Left renal pelvis (tissue), 4 donors: Measurements from ENCODE around the gene PIK3C2G. TPM values are rescaled to one million over a fixed set of nuclear protein-coding genes. Genes with fewer than 3 reads are reported as not detected.
A peak's percentile ranks its signal among the peaks of the same experiment; 100 is the strongest.

ENCODE experiments used
- DNase-seq, 4 donors: peaks; one replicate each; pipeline ENCODE4 v3.0.0-alpha.2; 2013; ENCODE audit warnings: low read depth in 4 of 4, low spot score in 3 of 4
- polyA plus RNA-seq, 4 donors: library from polyadenylated mRNA; unstranded; fragments of 120-200 nt; gene quantifications; one replicate each; pipeline ENCODE4 v1.2.1, GENCODE V29; 2013; ENCODE audit not compliant: insufficient read length in 4 of 4

The PIK3C2G gene
- polyA plus RNA-seq, 4 donors: 0.18 to 4.9 (median 4.0) TPM

- DNase-seq: no peak
These were observed 153.4 kb downstream of the PIK3C2G start for GRCh38 chr12:18414671-18415070.

DNA sequence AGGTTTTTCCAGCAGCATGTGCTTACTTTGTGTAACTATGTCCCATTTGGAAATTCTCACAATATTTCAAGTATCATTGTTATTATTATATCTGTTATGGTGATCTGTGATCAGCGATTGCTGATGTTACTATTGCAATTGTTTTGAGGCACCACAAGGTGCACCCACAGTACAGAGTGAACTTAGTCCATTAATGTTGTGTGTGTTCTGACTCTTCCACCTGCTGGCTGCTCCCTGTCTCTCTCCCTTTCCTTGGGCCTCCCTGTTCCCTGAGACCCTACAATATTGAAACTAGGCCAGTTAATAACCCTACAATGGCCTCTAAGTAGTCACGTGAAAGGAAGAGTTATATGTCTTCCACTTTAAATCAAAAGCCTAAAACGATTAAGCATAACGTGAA, 153.9 kb downstream of the PIK3C2G start:
- no peak for DNase-seq

DNA sequence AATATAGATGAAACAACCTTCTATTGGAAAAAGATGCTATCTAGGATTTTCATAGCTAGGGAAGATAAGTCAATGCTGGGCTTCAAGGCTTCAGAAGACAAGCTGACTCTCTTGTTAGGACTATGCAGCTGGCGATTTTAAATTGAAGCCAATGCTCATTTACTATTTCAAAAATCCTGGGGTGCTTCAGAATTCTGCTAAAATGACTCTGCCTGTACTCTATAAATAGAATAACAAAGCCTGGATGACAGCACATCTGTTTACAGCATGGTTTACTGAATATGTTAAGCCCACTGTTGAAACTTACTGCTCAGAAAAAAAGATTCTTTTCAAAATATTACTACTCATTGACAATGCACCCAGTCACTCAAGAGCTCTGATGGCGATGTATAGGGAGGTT, 155.1 kb downstream of the PIK3C2G start:
- DNase-seq: no peak

DNA sequence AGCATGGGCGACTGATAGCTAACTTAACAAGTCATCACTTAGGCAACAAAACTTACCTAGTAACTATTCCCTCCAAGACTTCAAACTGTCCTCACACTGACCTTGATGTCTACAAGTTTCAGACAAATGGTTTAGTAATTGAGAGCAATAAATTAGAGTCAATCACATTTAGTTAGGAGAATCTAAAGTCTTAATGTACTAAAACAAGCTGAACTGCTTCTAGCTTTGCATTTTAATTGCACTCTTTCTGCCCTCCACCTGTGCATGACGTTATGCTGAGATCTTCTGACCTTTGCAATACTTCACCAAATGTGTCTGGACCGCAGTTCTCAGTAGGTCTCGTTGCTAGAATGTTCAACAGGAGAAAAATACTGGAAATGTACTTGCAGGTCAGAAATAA, 158.0 kb downstream of the PIK3C2G start:
- peak in 3 of 4 donors; percentile 12 to 30 (median 25) for DNase-seq

DNA sequence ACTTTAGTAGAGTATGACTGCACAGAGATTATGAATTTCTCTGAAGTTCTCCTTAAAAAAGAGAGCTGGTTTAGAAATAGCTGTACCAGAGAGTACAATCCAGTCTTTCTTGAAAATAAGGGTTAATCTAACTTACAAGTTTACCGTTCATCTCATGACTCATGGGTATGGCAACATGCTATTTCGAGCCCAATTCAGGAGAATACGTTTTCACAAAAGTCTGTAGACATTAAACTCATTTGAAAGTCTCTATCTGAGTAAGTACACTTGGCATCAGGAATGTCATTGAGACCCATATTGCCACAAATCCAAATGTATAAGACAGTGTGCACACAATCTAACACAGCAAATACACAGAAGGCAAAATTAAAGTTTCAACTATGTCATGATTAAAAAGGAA, 160.5 kb downstream of the PIK3C2G start:
- DNase-seq: no peak

- DNase-seq: no peak
These were observed 161.6 kb downstream of the PIK3C2G start for GRCh38 chr12:18422871-18423270.

GRCh38 chr12:18424857-18425256, 163.5 kb downstream of the PIK3C2G start:
- no peak for DNase-seq

DNA sequence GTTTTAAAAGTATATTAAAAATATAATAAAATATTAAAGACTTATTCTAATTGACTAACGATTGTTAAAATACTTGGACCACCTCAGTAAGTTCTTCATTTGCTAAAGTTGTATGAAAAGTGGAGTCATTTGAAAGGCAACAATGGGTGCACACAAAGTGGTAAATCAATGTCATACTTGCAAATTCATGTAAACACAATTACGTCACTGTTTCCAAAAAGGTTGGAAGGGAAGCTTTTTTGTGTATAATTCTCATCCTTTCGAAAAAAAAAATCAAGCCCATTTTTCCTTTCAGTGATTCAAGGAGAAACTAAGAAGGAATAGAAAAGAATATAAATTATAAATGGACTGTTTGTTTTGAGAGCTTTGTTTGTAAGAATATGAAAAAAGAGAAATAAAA, 166.2 kb downstream of the PIK3C2G start:
- DNase-seq: no peak

DNA sequence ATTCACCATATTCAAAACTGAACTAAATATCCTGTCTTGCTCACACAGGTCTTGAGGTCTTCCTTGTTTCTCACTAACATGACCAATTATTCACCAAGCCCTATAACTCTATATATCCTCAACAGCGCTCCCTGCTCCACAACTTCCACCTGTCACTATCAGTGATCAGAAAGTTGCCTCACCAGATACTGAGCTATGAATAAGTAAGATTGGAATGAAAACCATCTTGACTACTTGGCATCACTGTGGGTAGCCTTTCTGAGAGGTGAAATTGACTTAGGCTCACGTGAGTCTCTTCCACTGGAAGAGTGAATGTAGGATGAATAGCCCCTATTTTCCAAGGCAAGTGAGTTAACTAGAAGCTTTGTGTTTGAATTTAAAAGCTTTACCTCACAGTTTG, 167.1 kb downstream of the PIK3C2G start:
- DNase-seq: no peak

- DNase-seq: no peak
These were observed 168.0 kb downstream of the PIK3C2G start for GRCh38 chr12:18429366-18429765.

- DNase-seq: peak in 2 of 4 donors; percentile 10 to 14
These were observed 169.2 kb downstream of the PIK3C2G start for GRCh38 chr12:18430425-18431048.

- no peak for DNase-seq
These were observed 170.5 kb downstream of the PIK3C2G start for GRCh38 chr12:18431771-18432170.

DNA sequence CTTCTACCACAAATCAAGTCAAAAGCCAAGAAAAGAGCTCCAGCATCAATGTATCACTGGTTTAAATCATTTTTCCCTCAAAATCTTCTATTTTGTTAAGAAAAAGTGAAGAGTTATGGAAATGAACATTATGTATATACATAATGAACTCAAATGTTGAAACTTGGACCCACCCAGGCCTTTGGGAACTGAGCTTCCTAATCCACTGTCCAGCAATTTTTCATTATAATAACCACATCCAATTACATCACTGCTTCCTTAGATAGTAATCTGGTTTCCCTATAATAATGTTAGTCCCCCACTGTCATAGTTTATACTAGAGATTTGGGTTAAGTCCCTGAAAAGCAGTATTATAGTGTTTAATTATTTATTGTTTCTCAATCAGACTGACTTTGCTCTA, 170.9 kb downstream of the PIK3C2G start:
- no peak for DNase-seq

DNA sequence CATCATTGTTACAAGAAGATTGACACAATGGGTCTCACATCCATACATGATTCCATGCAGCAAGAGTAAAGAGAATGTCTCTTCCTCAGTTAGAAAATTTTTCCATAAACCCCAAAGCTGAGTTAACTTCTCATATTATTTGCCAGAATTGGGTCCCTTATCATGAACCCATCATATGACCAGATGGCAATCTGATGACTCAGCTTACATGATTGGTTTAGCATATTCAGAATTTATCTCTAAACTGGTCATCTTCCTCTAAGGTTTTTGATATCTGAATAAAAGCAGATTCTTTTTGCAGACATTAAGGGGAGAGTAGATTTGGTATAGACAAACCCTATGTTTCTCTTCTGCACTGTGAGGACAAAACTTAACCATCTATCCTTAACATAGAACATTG, 174.9 kb downstream of the PIK3C2G start:
- no peak for DNase-seq

GRCh38 chr12:18439541-18439940, 178.2 kb downstream of the PIK3C2G start:
- DNase-seq: no peak

- no peak for DNase-seq
These were observed 182.6 kb downstream of the PIK3C2G start for GRCh38 chr12:18443768-18444437.

GRCh38 chr12:18446061-18446644, 184.8 kb downstream of the PIK3C2G start:
- no peak for DNase-seq

- DNase-seq: no peak
These were observed 193.0 kb downstream of the PIK3C2G start for GRCh38 chr12:18454330-18454729.

DNA sequence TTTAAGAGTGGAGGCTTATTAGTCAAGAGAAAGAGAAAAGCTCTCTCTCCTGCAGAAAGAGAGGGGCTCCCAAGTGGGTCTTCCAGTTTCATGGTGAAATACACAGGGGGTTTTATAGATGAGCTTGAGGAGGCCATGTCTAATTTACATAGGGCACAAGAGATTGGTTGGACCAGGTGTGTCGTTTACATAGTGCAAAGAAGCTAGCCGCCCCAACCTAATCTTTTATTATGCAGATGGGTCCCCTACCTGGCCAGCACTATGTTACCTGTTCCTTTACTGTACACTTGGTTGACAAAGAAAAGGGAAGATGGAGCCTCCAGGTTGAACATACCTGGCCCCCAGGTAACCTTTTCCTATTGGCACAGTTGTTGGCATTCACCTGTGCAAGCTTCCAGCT, 195.0 kb downstream of the PIK3C2G start:
- no peak for DNase-seq

DNA sequence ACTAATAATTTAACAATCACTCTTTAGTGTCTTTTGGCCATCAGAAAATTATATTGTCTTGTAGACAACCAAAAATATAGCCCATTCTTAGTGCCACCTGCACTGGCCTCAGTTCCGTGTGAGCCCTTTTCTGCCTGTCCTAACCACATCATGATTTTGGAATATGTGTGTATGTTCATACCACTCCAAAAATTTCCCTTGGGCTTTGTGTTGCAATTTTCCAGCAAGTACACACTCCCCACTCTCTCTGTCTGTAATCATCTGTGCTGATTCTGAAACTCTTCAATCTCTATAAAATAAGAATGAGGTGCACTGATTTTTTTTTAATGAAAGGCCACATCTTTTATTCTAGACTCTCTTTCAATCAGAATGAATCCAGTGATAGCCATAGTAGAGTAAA, 196.0 kb downstream of the PIK3C2G start:
- no peak for DNase-seq

DNA sequence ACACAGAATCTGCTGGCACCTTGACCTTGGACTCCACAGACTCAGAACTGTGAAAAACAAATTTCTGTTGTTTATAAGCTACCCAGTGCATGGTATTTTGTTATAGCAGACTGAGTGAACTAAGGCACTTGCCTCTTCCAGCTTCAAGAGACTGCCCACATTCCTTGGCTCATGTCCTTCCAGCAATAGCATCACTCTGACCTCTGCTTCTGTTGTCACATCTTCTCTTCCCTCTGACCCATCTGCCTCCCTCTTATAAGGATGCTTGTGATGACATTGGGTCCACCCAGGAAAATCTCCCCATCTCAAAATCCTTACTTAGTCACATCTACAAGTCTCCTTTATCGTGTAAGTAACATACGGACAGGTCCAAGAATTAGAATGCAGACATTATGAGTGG, 200.4 kb downstream of the PIK3C2G start:
- DNase-seq: no peak

GRCh38 chr12:18462442-18462841, 201.1 kb downstream of the PIK3C2G start:
- DNase-seq: peak in 2 of 4 donors; percentile 12 to 31
